ENCODE measurements around the gene PDCD1. TPM values are rescaled to one million over a fixed set of nuclear protein-coding genes. Genes with fewer than 3 reads are reported as not detected.
"Not testable (repeated sequence)": the region's sequence is repeated elsewhere in the genome, so short reads cannot be mapped to it uniquely, and the experiment has no call there.

The PDCD1 gene
- total RNA-seq, 2 experiments from 2014 or later, result 9.5 to 11.4 TPM

DNA sequence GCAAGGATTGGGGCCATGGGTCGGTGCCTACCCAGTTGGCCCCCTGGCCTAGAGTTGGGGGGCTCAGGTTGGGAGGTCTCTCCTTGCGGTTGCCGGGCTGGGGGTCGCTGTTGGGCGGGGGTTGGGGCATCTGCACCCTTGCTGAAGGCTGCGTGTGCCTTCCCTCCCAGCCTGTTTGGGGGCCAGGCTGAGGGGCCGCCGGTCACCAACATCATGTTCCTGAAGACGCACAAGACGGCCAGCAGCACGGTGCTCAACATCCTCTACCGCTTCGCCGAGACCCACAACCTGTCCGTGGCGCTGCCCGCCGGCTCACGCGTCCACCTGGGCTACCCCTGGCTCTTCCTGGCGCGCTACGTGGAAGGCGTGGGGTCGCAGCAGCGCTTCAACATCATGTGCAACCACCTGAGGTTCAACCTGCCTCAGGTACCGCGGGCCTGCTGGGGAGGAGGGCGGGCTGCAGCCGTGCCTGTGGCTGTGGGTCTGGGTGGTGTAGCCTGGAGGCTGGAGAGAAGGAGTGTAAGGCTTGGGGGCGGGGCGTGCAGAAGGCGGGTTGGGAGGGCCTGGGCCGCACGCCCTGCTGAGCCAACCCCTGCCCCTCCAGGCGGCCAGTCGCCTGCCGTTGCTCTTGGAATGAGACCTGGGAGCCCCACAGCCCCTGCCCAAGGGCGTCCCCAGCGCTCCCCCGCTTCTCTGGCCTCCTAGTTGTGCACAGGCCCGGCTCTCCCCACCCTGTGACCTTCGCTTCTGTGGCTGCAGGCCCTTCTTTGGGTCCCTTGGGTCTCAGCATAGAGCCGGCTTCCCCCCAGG lies 56.9 kb downstream of the PDCD1 start:
- peaks cover 4% of the 10 kb centered on the region for H3K27me3 Mint-ChIP-seq
- intact Hi-C loops (cut with DNase I, micrococcal nuclease), result no loop called here
- no peaks in the 10 kb centered on the region for H3K4me1 Mint-ChIP-seq (ENCODE audit: low read depth)
- CTCF ChIA-PET, result no interaction called here
- DNase-seq (peak in 3 of 14 experiments; percentile 3 to 27 (median 19)), ATAC-seq (ENCODE audit: poor library complexity) (no peak)
- Histone ChIP-seq H3K36me3 (ENCODE audit: insufficient read depth, low read length) (no peaks in the 10 kb centered on the region), H3K4me3 (ENCODE audit: low read length) (no peak overlapping the region), H3K9me3 (ENCODE audit: control insufficient read depth in 1 of 2, insufficient read depth in 1 of 2, low read length in 2 of 2) (no peaks in the 10 kb centered on the region), H3K27me3 (ENCODE audit: control insufficient read depth in 1 of 2, insufficient read depth in 2 of 2, low read length in 2 of 2) (peaks cover 0 to 8% of the 10 kb centered on the region in 2 experiments), H3K27ac (ENCODE audit: low read depth in 1 of 2, low read length in 2 of 2) (no peak overlapping the region), H3K4me1 (ENCODE audit: insufficient read depth, low read length) (peaks cover 21% of the 10 kb centered on the region)
- POLR2A ChIA-PET, result no interaction called here
- H3K36me3 Mint-ChIP-seq (ENCODE audit: low read depth), result no peaks in the 10 kb centered on the region
- TF ChIP-seq, protein P1, sequence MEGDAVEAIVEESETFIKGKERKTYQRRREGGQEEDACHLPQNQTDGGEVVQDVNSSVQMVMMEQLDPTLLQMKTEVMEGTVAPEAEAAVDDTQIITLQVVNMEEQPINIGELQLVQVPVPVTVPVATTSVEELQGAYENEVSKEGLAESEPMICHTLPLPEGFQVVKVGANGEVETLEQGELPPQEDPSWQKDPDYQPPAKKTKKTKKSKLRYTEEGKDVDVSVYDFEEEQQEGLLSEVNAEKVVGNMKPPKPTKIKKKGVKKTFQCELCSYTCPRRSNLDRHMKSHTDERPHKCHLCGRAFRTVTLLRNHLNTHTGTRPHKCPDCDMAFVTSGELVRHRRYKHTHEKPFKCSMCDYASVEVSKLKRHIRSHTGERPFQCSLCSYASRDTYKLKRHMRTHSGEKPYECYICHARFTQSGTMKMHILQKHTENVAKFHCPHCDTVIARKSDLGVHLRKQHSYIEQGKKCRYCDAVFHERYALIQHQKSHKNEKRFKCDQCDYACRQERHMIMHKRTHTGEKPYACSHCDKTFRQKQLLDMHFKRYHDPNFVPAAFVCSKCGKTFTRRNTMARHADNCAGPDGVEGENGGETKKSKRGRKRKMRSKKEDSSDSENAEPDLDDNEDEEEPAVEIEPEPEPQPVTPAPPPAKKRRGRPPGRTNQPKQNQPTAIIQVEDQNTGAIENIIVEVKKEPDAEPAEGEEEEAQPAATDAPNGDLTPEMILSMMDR (IDR thresholded peaks at IDR 0.05), result no peak
- H3K4me3 Mint-ChIP-seq, result no peak overlapping the region
- H3K27ac Mint-ChIP-seq, result no peak overlapping the region
- no peaks in the 10 kb centered on the region for H3K9me3 Mint-ChIP-seq

DNA sequence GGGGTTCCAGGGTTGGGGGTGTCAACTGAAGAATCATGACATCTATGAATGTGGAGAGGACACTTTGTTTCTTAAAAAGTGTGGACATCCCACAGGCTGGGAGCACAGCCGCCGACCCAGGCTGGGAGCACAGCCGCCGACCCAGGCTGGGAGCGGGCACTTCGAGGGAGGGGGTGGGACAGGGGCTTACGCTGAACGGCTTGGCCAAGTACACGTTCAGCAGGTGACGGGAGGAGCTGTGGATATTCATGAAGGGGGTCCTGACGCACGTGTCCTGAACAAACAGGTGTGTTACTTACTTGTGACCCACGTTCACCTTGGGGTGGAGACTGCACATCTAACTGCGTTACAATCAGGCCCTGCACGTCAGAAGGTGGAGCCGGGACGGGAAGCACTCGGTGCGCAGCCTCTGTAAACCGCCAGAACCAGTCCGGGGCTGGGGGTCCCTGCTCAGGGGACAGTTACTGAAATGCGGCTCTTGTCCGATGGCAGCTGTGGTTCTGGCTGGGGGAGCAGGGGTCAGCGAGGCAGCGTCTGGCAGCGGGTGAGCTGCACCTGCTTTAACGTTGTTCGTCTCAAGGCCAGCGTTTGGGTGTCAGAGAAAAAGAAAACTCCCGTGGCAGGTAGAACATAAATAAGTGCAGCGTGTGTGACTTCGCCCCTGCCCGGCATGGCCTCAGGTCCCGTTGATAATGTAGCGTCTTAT lies 58.3 kb downstream of the PDCD1 start:
- peak in 1 of 14 experiments; percentile 29 for DNase-seq
- POLR2A ChIA-PET; H3K9me3 Mint-ChIP-seq; H3K36me3 ChIP-seq (ENCODE audit: insufficient read depth, low read length); H3K27me3 Mint-ChIP-seq; ATAC-seq (ENCODE audit: poor library complexity); H3K4me1 Mint-ChIP-seq (ENCODE audit: low read depth); H3K27ac ChIP-seq (ENCODE audit: low read depth in 1 of 2, low read length in 2 of 2); intact Hi-C loops (cut with DNase I, micrococcal nuclease); H3K27ac Mint-ChIP-seq; H3K36me3 Mint-ChIP-seq (ENCODE audit: low read depth); H3K9me3 ChIP-seq (ENCODE audit: control insufficient read depth in 1 of 2, insufficient read depth in 1 of 2, low read length in 2 of 2); H3K4me3 Mint-ChIP-seq; H3K4me3 ChIP-seq (ENCODE audit: low read length); H3K27me3 ChIP-seq (ENCODE audit: control insufficient read depth in 1 of 2, insufficient read depth in 2 of 2, low read length in 2 of 2); CTCF ChIA-PET: not testable (repeated sequence)
- peaks cover 21% of the 10 kb centered on the region for H3K4me1 ChIP-seq (ENCODE audit: insufficient read depth, low read length)

Other genes with a start within 250 kb of the PDCD1 start
- gene THAP4, start 221.7 kb downstream of the PDCD1 start, total RNA-seq, result 10 to 100 TPM; 27.5 to 31.4 TPM
- 10 to 100 TPM; 86.5 to 89.4 TPM for gene ATG4B, start 221.2 kb downstream of the PDCD1 start, total RNA-seq
- gene DTYMK, start 172.1 kb downstream of the PDCD1 start, total RNA-seq, result 1 to 10 TPM; 4.8 to 6.0 TPM
- gene ING5, start 156.9 kb downstream of the PDCD1 start, total RNA-seq, result 10 to 100 TPM; 51.2 to 51.3 TPM
- 10 to 100 TPM; 27.6 to 30.6 TPM for gene D2HGDH, start 124.3 kb downstream of the PDCD1 start, total RNA-seq
- gene GAL3ST2, start 82.1 kb downstream of the PDCD1 start, total RNA-seq, result 1 to 10 TPM; 1.5 to 1.9 TPM
- gene NEU4, start 49.7 kb downstream of the PDCD1 start, total RNA-seq, result 1 to 10 TPM; 4.3 to 6.8 TPM
- under 1 TPM; 0.30 to 0.36 TPM for gene RTP5, start 10.8 kb upstream of the PDCD1 start, total RNA-seq